CD14-positive monocyte (primary cell): Measurements from ENCODE around the gene LZTS2. TPM values are rescaled to one million over a fixed set of nuclear protein-coding genes. Genes with fewer than 3 reads are reported as not detected.

Source experiments
- DNase-seq, 3 donors: peaks; one replicate each; pipeline ENCODE4 v3.0.0-alpha.2; 2011 to 2022
- H2AFZ ChIP-seq: 2 replicates; pipeline ENCODE4 v1.6.0; 2012; ENCODE audit warnings: mild to moderate bottlenecking, low read depth, low read length, inconsistent platforms; ENCODE audit not compliant: insufficient read depth, poor library complexity, severe bottlenecking
- H3K27ac ChIP-seq, 2 donors: 1 replicate in 1 of 2; 2 replicates in 1 of 2; pipeline ENCODE4 v1.5.1; 2012 to 2013; ENCODE audit warnings: low read length in 2 of 2, control low read depth in 1 of 2, inconsistent platforms in 1 of 2, low read depth in 1 of 2, mild to moderate bottlenecking in 1 of 2
- H3K27me3 ChIP-seq, 2 donors: one replicate each; pipeline versions ENCODE4 v1.6.0 to v1.6.1; 2011 to 2013; ENCODE audit warnings: low read length in 2 of 2; ENCODE audit not compliant: control insufficient read depth in 2 of 2, insufficient read depth in 2 of 2
- H3K36me3 ChIP-seq, 2 donors: replicated peaks in 1 of 2; 1 replicate in 1 of 2; 2 replicates in 1 of 2; pipeline versions ENCODE4 v1.5.1 to v1.6.1; 2012 to 2013; ENCODE audit warnings: low read length in 2 of 2, control low read depth in 1 of 2, inconsistent platforms in 1 of 2, mild to moderate bottlenecking in 1 of 2; ENCODE audit not compliant: insufficient read depth in 2 of 2, control insufficient read depth in 1 of 2
- H3K4me1 ChIP-seq, 2 donors: 1 replicate in 1 of 2; 2 replicates in 1 of 2; pipeline versions ENCODE4 v1.5.1 to v1.6.1; 2012 to 2013; ENCODE audit warnings: low read length in 2 of 2, control low read depth in 1 of 2, inconsistent platforms in 1 of 2, mild to moderate bottlenecking in 1 of 2, moderate library complexity in 1 of 2; ENCODE audit not compliant: insufficient read depth in 2 of 2, control insufficient read depth in 1 of 2
- H3K4me2 ChIP-seq: replicated peaks from 2 replicates; pipeline ENCODE3; 2012; ENCODE audit warnings: low read length, moderate library complexity, mild to moderate bottlenecking; ENCODE audit not compliant: poor library complexity, severe bottlenecking; ENCODE audit errors: extremely low read depth
- H3K4me3 ChIP-seq, 3 experiments: fragments of 200-600 bp in 1 of 3; sonication (generic) in 1 of 3; replicated peaks in 1 of 3; 1 replicate in 2 of 3; 2 replicates in 1 of 3; pipeline ENCODE4 v1.5.1; 2011 to 2013; ENCODE audit warnings: low read length in 3 of 3, mild to moderate bottlenecking in 3 of 3, control low read depth in 2 of 3, low read depth in 2 of 3, inconsistent platforms in 1 of 3, moderate library complexity in 1 of 3
- H3K79me2 ChIP-seq: 2 replicates; pipeline ENCODE4 v1.6.0; 2012; ENCODE audit warnings: mild to moderate bottlenecking, control low read depth, inconsistent platforms, low read length, moderate library complexity; ENCODE audit not compliant: insufficient read depth
- H3K9ac ChIP-seq: 2 replicates; pipeline ENCODE4 v1.6.0; 2017; ENCODE audit warnings: low read length, mild to moderate bottlenecking; ENCODE audit not compliant: insufficient read depth, poor library complexity, severe bottlenecking
- H3K9me3 ChIP-seq, 2 donors: replicated peaks in 1 of 2; 1 replicate in 1 of 2; 2 replicates in 1 of 2; pipeline versions ENCODE4 v1.5.1 to v1.6.1; 2012 to 2013; ENCODE audit warnings: low read length in 2 of 2, control low read depth in 1 of 2; ENCODE audit not compliant: control insufficient read depth in 1 of 2, insufficient read depth in 1 of 2
- H4K20me1 ChIP-seq: 2 replicates; pipeline ENCODE4 v1.6.0; 2012; ENCODE audit warnings: mild to moderate bottlenecking, low read length, control low read depth, moderate library complexity; ENCODE audit not compliant: insufficient read depth
- H3K27ac Mint-ChIP-seq, 7 donors: one replicate each; pipeline ENCODE4 v1.8.0; 2020; ENCODE audit warnings: mild to moderate bottlenecking in 7 of 7, mixed read lengths in 7 of 7, moderate library complexity in 6 of 7, inconsistent platforms in 2 of 7
- H3K27me3 Mint-ChIP-seq, 3 donors: one replicate each; pipeline ENCODE4 v1.8.0; 2021 to 2022; ENCODE audit warnings: low read depth in 3 of 3, mild to moderate bottlenecking in 3 of 3, mixed read lengths in 3 of 3, moderate library complexity in 3 of 3, inconsistent platforms in 1 of 3
- H3K36me3 Mint-ChIP-seq, 2 donors: one replicate each; pipeline ENCODE4 v1.8.0; 2020; ENCODE audit warnings: mixed read lengths in 2 of 2, inconsistent platforms in 1 of 2, mild to moderate bottlenecking in 1 of 2
- H3K4me1 Mint-ChIP-seq: one replicate; pipeline ENCODE4 v1.8.0; 2020; ENCODE audit warnings: mild to moderate bottlenecking, mixed read lengths
- H3K4me3 Mint-ChIP-seq, 2 donors: one replicate each; pipeline ENCODE4 v1.8.0; 2020; ENCODE audit warnings: mild to moderate bottlenecking in 2 of 2, mixed read lengths in 2 of 2, moderate library complexity in 1 of 2
- H3K9me3 Mint-ChIP-seq, 7 donors: one replicate each; pipeline ENCODE4 v1.8.0; 2020 to 2022; ENCODE audit warnings: mixed read lengths in 7 of 7, mild to moderate bottlenecking in 6 of 7, moderate library complexity in 6 of 7, inconsistent platforms in 2 of 7
- CTCF ChIP-seq: fragments of 200-600 bp; IDR thresholded peaks from one replicate; pipeline ENCODE4 v1.8.0; 2022; ENCODE audit warnings: antibody characterized with exemption, mild to moderate bottlenecking
- WGBS: methylation state at CpG from one replicate; pipeline ENCODE4 v1.1.5; 2013; ENCODE audit warnings: missing lambda C conversion rate; ENCODE audit not compliant: insufficient coverage; 5-methylcytosine and 5-hydroxymethylcytosine counted together
- intact Hi-C, 2 donors: fragments of 100-400 bp; cut with micrococcal nuclease; formaldehyde crosslinking; loops; one replicate each; pipeline versions ENCODE4 v1.15.0 to v1.15.1; 2023
- polyA plus RNA-seq, 3 donors: library from polyadenylated mRNA; depleted of rRNA in 1 of 3; unstranded in 2 of 3; stranded (reverse) in 1 of 3; fragments of 300-500 nt in 2 of 3; fragments of >200 nt in 1 of 3; fragmentation: Illumina TruSeq in 2 of 3; gene quantifications; 1 replicate in 2 of 3; 2 replicates in 1 of 3; pipeline ENCODE4 v1.2.3, GENCODE V29; 2012 to 2021

Gene LZTS2
- polyA plus RNA-seq, 3 donors, result 2.8 to 9.2 (median 3.3) TPM

GRCh38 chr10:101005361-101005760 is 5.8 kb downstream of the LZTS2 start:
- Histone ChIP-seq H3K9ac (no peak overlapping the region), H3K4me2 (no peak overlapping the region), H3K36me3 (peaks cover 3 to 12% of the 10 kb centered on the region in 2 donors), H3K4me3 (no peak overlapping the region), H4K20me1 (no peaks in the 10 kb centered on the region), H2AFZ (no peak overlapping the region), H3K4me1 (peaks cover 7 to 12% of the 10 kb centered on the region in 2 donors), H3K27me3 (no peaks in the 10 kb centered on the region), H3K9me3 (no peaks in the 10 kb centered on the region), H3K27ac (no peak overlapping the region), H3K79me2 (peaks cover 5% of the 10 kb centered on the region)
- H3K4me3 Mint-ChIP-seq, result no peak overlapping the region
- peaks cover 11 to 20% of the 10 kb centered on the region in 2 donors for H3K36me3 Mint-ChIP-seq
- no peaks in the 10 kb centered on the region for H3K9me3 Mint-ChIP-seq
- peaks cover 12% of the 10 kb centered on the region for H3K4me1 Mint-ChIP-seq
- over 99% methylated on average over 20 of the region's 23 CpGs for WGBS
- no peak overlapping the region for H3K27ac Mint-ChIP-seq
- DNase-seq, result no peak
- no peak for TF ChIP-seq CTCF
- intact Hi-C loops, result no loop called here
- peaks cover 0 to 6% (median 2%) of the 10 kb centered on the region in 3 donors for H3K27me3 Mint-ChIP-seq

- Histone ChIP-seq H3K79me2 (peaks cover under 1% of the 10 kb centered on the region), H3K27me3 (no peaks in the 10 kb centered on the region), H3K4me2 (no peak overlapping the region), H3K9me3 (no peaks in the 10 kb centered on the region), H3K36me3 (peaks cover 3 to 12% of the 10 kb centered on the region in 2 donors), H3K4me3 (no peak overlapping the region), H3K27ac (no peak overlapping the region), H3K4me1 (peaks cover under 1 to 6% of the 10 kb centered on the region in 2 donors), H3K9ac (no peak overlapping the region), H4K20me1 (no peaks in the 10 kb centered on the region), H2AFZ (no peak overlapping the region)
- intact Hi-C loops, result no loop called here
- Mint-ChIP-seq H3K4me3 (no peak overlapping the region), H3K27me3 (peaks cover 0 to 4% (median 0%) of the 10 kb centered on the region in 3 donors), H3K36me3 (peaks cover 10 to 20% of the 10 kb centered on the region in 2 donors), H3K9me3 (no peaks in the 10 kb centered on the region), H3K4me1 (peaks cover 6% of the 10 kb centered on the region), H3K27ac (no peak overlapping the region)
- DNase-seq, result no peak
- TF ChIP-seq CTCF, result no peak
- 100% methylated on average over 2 of the region's 4 CpGs for WGBS
Measured at GRCh38 chr10:101005869-101006567, 6.4 kb downstream of the LZTS2 start.
